Pancreas (tissue), 10 donors: Measurements from ENCODE around the gene ZNF362. TPM values are rescaled to one million over a fixed set of nuclear protein-coding genes. Genes with fewer than 3 reads are reported as not detected.

ENCODE experiments used
- ATAC-seq, 4 donors: fragments of 200-7000 bp; cut with Tn5 transposase; one replicate each; pipeline versions ENCODE4 v1.8.0 to v1.9.1; 2020; ENCODE audit warnings: mild to moderate bottlenecking in 4 of 4, moderate library complexity in 4 of 4
- DNase-seq, 6 donors: peaks; one replicate each; pipeline ENCODE4 v3.0.0-alpha.2; 2020
- FAIRE-seq: peaks from 2 replicates; lab custom pipeline; 2012; peaks lifted over from hg19 to GRCh38; lab: Jason Lieb, UNC
- H3K27ac ChIP-seq, 4 donors: fragments of 200-600 bp; sonication (generic); 1 replicate in 3 of 4; 2 replicates in 1 of 4; pipeline versions ENCODE4 v1.5.0 to v1.8.0; 2020
- H3K27me3 ChIP-seq, 4 donors: fragments of 200-600 bp; one replicate each; pipeline ENCODE4 v1.8.0; 2021
- H3K36me3 ChIP-seq, 3 donors: fragments of 200-600 bp; sonication (generic) in 1 of 3; one replicate each; pipeline versions ENCODE4 v1.5.0 to v1.8.0; 2020 to 2021
- H3K4me1 ChIP-seq, 3 donors: fragments of 200-600 bp; one replicate each; pipeline ENCODE4 v1.8.0; 2021
- H3K4me3 ChIP-seq, 4 donors: fragments of 200-600 bp; sonication (generic) in 2 of 4; one replicate each; pipeline versions ENCODE4 v1.5.0 to v1.8.0; 2020 to 2021
- H3K9me3 ChIP-seq, 4 donors: fragments of 200-600 bp; one replicate each; pipeline ENCODE4 v1.8.0; 2021
- WGBS, 2 donors: extraction: QIAGEN DNeasy Blood & Tissue Kit; methylation state at CpG; one replicate each; pipeline ENCODE4 v1.1.7; 2013; 5-methylcytosine and 5-hydroxymethylcytosine counted together
- intact Hi-C, 3 donors: fragments of 100-400 bp; cut with DNase I; formaldehyde crosslinking; loops; one replicate each; pipeline versions ENCODE4 v1.11.1 to v1.14.2; 2022
- polyA plus RNA-seq, 2 donors: library from polyadenylated mRNA; stranded (reverse); fragments of 200-250 nt; gene quantifications; one replicate each; pipeline ENCODE4 v1.2.3, GENCODE V29; 2013
- total RNA-seq, 6 donors: library from RNA; stranded (reverse); fragmentation: NEBNext Ultra II Directional in 4 of 6; extraction: Animal tissue kit (Norgen Biotek cat#: 25700) in 4 of 6; gene quantifications; one replicate each; pipeline versions ENCODE4 v1.2.1 to v1.2.4, GENCODE V29; 2021 to 2023
- TF ChIP-seq, protein P1 (sequence below), 4 donors: fragments of 200-600 bp; sonication (generic) in 3 of 4; IDR thresholded peaks; one replicate each; pipeline versions ENCODE4 v1.5.0 to v1.8.0; 2021; ENCODE audit warnings: antibody characterized with exemption in 4 of 4
- donor health status: healthy with polysubstance abuse.
- donor health status: DM: no; HTN: no; CAD: no; lungs with moderate emphysema.
- donor health status: DM: no; HTN: no; CAD: no.
- donor health status: control.
- donor health status: control.
- donor health status: Bipolar disorder and iron deficiency.
- donor health status: DM: yes; HTN: yes; CAD: no.
- donor health status: DM: no; HTN: no; CAD: no.
- donor health status: DM: no; HTN: no; CAD: no.
- donor health status: DM: yes; HTN: yes; CAD: no.

Gene ZNF362
- 10 to 100 TPM; 11.8 to 19.7 (median 13.5) TPM for total RNA-seq
- polyA plus RNA-seq, result 10 to 100 TPM; 13.3 to 14.9 TPM

GRCh38 chr1:33256471-33257206, at the start of gene ZNF362:
ZNF362 (plus strand) TSS chr1:33256492; CDS start chr1:33270575, 14,083 bp downstream.
- H3K27me3 ChIP-seq, result no peaks in the 10 kb centered on the region
- ATAC-seq (peak; percentile 64 to 67 (median 66)), FAIRE-seq (no peak), DNase-seq (peak; percentile 72 to 87 (median 78))
- 1% methylated on average over 32 to 88 of the region's 88 CpGs for WGBS, 2 donors
- no peaks in the 10 kb centered on the region for H3K9me3 ChIP-seq
- TF ChIP-seq, protein P1, sequence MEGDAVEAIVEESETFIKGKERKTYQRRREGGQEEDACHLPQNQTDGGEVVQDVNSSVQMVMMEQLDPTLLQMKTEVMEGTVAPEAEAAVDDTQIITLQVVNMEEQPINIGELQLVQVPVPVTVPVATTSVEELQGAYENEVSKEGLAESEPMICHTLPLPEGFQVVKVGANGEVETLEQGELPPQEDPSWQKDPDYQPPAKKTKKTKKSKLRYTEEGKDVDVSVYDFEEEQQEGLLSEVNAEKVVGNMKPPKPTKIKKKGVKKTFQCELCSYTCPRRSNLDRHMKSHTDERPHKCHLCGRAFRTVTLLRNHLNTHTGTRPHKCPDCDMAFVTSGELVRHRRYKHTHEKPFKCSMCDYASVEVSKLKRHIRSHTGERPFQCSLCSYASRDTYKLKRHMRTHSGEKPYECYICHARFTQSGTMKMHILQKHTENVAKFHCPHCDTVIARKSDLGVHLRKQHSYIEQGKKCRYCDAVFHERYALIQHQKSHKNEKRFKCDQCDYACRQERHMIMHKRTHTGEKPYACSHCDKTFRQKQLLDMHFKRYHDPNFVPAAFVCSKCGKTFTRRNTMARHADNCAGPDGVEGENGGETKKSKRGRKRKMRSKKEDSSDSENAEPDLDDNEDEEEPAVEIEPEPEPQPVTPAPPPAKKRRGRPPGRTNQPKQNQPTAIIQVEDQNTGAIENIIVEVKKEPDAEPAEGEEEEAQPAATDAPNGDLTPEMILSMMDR (IDR thresholded peaks at IDR 0.05), result no peak
- peak within 1 kb of the TSS; percentile 78 to 93 (median 84) for H3K27ac ChIP-seq
- intact Hi-C loops, result no loop called here
- H3K36me3 ChIP-seq, result no peaks in the 10 kb centered on the region
- H3K4me3 ChIP-seq, result peak within 1 kb of the TSS; percentile 35 to 64 (median 41)
- peaks cover 8 to 16% (median 12%) of the 10 kb centered on the region in 3 donors for H3K4me1 ChIP-seq

GRCh38 chr1:33211972-33212371, 44.3 kb upstream of the ZNF362 start:
- intact Hi-C loops, result loop anchor here in 1 of 3 donors (10.0 kb wide), 1 partner anchor 83 kb away; no protein-coding TSS in a partner anchor
- WGBS, 2 donors, result 95% methylated on average over 3 of the region's 3 CpGs
- TF ChIP-seq, protein P1 (IDR thresholded peaks at IDR 0.05), result no peak
- no peak for ATAC-seq
- no peaks in the 10 kb centered on the region for H3K9me3 ChIP-seq
- no peak for DNase-seq
- no peak overlapping the region for H3K27ac ChIP-seq
- no peaks in the 10 kb centered on the region for H3K36me3 ChIP-seq
- no peaks in the 10 kb centered on the region for H3K27me3 ChIP-seq
- FAIRE-seq, result no peak
- no peaks in the 10 kb centered on the region for H3K4me1 ChIP-seq
- no peak overlapping the region for H3K4me3 ChIP-seq

GRCh38 chr1:33219886-33220661, 36.2 kb upstream of the ZNF362 start:
- intact Hi-C loops, result loop anchor here in 1 of 3 donors (10.0 kb wide), 2 partner anchors 75 to 155 kb away; no protein-coding TSS in a partner anchor
- ATAC-seq (peak in 1 of 4 donors; percentile 35), DNase-seq (no peak), FAIRE-seq (no peak)
- no peaks in the 10 kb centered on the region for H3K4me1 ChIP-seq
- no peaks in the 10 kb centered on the region for H3K9me3 ChIP-seq
- TF ChIP-seq, protein P1 (IDR thresholded peaks at IDR 0.05), result no peak
- no peak overlapping the region for H3K27ac ChIP-seq
- no peaks in the 10 kb centered on the region for H3K36me3 ChIP-seq
- WGBS, 2 donors, result 89 to 94% methylated on average over 7 of the region's 7 CpGs
- H3K27me3 ChIP-seq, result no peaks in the 10 kb centered on the region
- no peak overlapping the region for H3K4me3 ChIP-seq

DNA sequence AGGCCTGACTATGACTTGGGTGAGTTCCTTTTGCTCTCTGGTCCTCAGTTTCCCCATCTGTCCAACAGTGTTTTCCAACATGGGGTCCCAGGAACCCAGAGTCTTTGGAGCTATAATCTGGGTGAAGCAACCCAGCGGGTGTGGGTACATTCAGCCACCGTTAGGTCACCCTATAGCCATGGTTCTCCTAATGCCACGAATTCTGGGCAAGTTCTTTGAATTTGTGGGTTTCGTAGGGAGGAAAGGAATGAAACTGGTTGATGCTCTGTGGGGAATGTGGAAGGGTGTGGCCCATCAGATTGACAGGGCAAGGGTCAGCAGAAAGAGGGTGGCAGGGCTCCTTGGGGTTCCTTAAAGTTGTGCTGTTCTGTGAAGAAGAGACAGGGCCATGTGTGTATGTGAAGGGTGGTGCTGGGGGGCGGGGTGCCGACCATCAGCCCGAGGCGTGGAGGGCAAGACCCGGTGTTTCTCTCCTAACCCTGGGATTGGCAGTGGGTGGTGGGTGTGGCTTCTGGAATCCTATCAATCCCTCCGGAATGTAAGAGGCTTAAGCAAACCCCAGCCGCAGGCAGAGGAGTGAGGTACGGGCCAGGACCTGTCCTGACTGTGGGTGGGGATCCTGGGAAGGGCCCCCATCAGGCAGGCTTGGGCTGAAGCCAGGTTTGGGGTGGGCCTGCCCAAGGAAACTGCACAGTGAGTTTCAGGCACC, 35.5 kb upstream of the ZNF362 start:
- Histone ChIP-seq H3K27ac (no peak overlapping the region), H3K4me1 (no peaks in the 10 kb centered on the region), H3K4me3 (no peak overlapping the region), H3K9me3 (no peaks in the 10 kb centered on the region), H3K27me3 (no peaks in the 10 kb centered on the region), H3K36me3 (no peaks in the 10 kb centered on the region)
- intact Hi-C loops, result loop anchor here in 1 of 3 donors (10.0 kb wide), 1 partner anchor 154 kb away; no protein-coding TSS in a partner anchor
- ATAC-seq (peak in 2 of 4 donors; percentile 19 to 26), FAIRE-seq (no peak), DNase-seq (no peak)
- WGBS, 2 donors, result 37 to 47% methylated on average over 12 of the region's 12 CpGs
- TF ChIP-seq, protein P1 (IDR thresholded peaks at IDR 0.05), result no peak
